Measurements from ENCODE around the gene SUMO4.
"Not testable (repeated sequence)": the region's sequence is repeated elsewhere in the genome, so short reads cannot be mapped to it uniquely, and the experiment has no call there.

The SUMO4 gene

DNA sequence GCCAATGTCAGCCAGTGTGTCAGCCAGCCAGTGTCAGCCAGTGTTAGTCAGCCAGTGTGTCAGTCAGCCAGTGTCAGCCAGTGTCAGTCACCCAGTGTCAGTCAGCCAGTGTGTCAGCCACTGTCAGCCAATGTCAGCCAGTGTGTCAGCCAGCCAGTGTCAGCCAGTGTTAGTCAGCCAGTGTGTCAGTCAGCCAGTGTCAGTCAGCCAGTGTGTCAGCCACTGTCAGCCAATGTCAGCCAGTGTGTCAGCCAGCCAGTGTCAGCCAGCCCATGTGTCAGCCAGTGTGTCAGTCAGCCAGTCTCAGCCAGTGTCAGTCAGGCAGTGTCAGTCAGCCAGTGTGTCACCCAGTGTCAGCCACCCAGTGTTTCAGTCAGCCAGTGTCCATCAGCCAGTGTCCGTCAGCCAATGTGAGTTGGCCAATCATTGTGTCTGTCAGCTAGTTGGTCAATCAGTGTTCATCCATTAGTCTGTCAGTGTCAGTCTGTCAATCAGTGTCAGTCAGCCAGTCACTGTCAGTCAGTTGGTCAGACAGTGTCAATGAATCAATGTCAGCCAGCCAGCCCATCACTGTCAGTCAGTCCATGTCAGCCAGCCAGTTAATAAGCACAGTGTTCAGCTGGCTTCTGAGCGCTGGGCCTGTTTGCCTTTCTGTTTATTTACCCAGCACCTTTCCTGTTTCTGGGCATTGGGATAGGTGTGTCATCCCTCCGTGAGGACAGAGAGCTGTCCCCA lies 44.5 kb downstream of the SUMO4 start:
- 100% methylated on average over 1 to 2 of the region's 3 CpGs for WGBS, 2 experiments (ENCODE audit: insufficient coverage in 2 of 2)
- not testable (repeated sequence) for H3K36me3 ChIP-seq (ENCODE audit: control insufficient read depth, insufficient read depth, low read length); H3K27ac ChIP-seq (ENCODE audit: low read depth, low read length, severe bottlenecking); H3K9me3 ChIP-seq (ENCODE audit: control insufficient read depth, low read length); H3K4me3 ChIP-seq (ENCODE audit: extremely low read depth, insufficient read depth, low read length, poor library complexity, severe bottlenecking)
- peaks cover 14% of the 10 kb centered on the region for H3K4me1 ChIP-seq (ENCODE audit: control insufficient read depth, insufficient read depth, low read length, poor library complexity, severe bottlenecking)

DNA sequence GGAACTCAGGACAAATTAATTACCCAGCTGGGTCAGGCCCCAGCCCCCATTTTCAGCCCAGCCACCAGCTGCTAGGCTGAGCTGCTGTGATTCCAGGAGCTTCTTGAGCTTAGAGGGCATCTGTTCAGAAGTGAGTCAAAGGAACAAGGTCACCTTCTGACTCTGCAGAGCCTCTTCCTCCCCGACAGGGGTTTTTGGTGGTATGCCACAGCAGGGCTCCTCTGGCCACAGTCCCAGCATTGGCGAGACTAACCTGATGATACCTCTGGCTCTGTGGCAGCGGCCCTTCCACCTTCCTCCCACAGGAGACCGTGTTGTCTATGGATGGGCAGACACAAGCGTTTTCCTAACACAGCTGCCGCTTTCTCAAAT lies 45.0 kb downstream of the SUMO4 start:
- H3K27ac ChIP-seq (ENCODE audit: low read depth, low read length, severe bottlenecking) = no peak overlapping the region
- no peaks in the 10 kb centered on the region for H3K9me3 ChIP-seq (ENCODE audit: control insufficient read depth, low read length)
- H3K36me3 ChIP-seq (ENCODE audit: control insufficient read depth, insufficient read depth, low read length) = no peaks in the 10 kb centered on the region
- peaks cover 11% of the 10 kb centered on the region for H3K4me1 ChIP-seq (ENCODE audit: control insufficient read depth, insufficient read depth, low read length, poor library complexity, severe bottlenecking)
- 95% methylated on average over 4 to 5 of the region's 6 CpGs for WGBS, 2 experiments (ENCODE audit: insufficient coverage in 2 of 2)
- no peak overlapping the region for H3K4me3 ChIP-seq (ENCODE audit: extremely low read depth, insufficient read depth, low read length, poor library complexity, severe bottlenecking)

DNA sequence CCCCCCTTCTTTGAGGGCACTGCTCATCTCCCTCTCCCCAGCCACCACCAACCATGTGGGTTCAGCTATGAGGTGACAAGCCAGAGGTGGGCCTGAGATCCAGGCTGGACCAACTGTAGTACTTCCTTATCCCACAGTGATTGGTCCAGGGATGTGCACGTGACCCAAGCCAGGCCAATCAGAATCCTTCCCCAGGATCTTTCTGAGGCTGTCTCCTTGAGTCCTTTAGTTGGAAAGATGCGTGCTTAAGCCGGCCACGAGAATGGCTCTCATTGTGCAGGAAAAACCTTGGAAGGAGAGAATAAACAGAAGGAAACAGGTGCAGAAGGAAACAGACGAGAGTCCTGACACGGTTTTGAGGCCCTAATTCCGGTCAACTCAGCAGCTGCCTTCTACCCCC lies 45.5 kb downstream of the SUMO4 start:
- Histone ChIP-seq H3K9me3 (ENCODE audit: control insufficient read depth, low read length) (no peaks in the 10 kb centered on the region), H3K4me3 (ENCODE audit: extremely low read depth, insufficient read depth, low read length, poor library complexity, severe bottlenecking) (no peak overlapping the region), H3K4me1 (ENCODE audit: control insufficient read depth, insufficient read depth, low read length, poor library complexity, severe bottlenecking) (peaks cover 11% of the 10 kb centered on the region), H3K27ac (ENCODE audit: low read depth, low read length, severe bottlenecking) (no peak overlapping the region), H3K36me3 (ENCODE audit: control insufficient read depth, insufficient read depth, low read length) (no peaks in the 10 kb centered on the region)
- WGBS, 2 experiments (ENCODE audit: insufficient coverage in 2 of 2) = 96 to 97% methylated on average over 6 to 7 of the region's 7 CpGs

DNA sequence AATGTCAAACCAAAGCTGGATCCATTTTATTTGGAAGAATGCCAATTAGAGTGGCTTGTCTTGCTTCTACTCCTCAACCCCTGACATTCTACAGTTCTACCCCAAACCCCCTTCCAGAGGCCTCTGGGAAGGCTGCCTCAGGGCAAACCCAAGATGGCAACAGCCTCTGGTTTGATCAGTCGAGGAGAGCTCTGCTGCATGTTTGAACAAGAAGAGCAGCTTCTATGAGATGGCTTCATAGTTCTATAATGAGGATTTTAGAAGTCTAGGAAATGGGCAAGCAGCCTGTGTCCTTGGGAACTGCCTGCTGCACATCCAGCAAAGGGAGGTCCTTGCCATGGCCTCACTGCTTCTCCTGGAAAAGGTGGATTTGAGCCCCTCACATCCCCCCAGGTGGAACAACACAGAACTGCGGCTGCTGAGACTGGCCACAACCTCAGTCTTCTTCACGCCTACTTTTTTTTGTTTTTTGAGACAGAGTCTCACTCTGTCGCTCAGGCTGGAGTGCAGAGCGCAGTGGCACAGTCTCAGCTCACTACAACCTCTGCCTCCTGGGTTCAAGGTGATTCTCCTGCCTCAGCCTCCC lies 46.8 kb downstream of the SUMO4 start:
- H3K36me3 ChIP-seq (ENCODE audit: control insufficient read depth, insufficient read depth, low read length) = no peaks in the 10 kb centered on the region
- WGBS, 2 experiments (ENCODE audit: insufficient coverage in 2 of 2) = 86 to 94% methylated on average over 5 of the region's 5 CpGs
- no peaks in the 10 kb centered on the region for H3K9me3 ChIP-seq (ENCODE audit: control insufficient read depth, low read length)
- peaks cover 4% of the 10 kb centered on the region for H3K4me1 ChIP-seq (ENCODE audit: control insufficient read depth, insufficient read depth, low read length, poor library complexity, severe bottlenecking)
- H3K4me3 ChIP-seq (ENCODE audit: extremely low read depth, insufficient read depth, low read length, poor library complexity, severe bottlenecking) = no peak overlapping the region
- H3K27ac ChIP-seq (ENCODE audit: low read depth, low read length, severe bottlenecking) = no peak overlapping the region

DNA sequence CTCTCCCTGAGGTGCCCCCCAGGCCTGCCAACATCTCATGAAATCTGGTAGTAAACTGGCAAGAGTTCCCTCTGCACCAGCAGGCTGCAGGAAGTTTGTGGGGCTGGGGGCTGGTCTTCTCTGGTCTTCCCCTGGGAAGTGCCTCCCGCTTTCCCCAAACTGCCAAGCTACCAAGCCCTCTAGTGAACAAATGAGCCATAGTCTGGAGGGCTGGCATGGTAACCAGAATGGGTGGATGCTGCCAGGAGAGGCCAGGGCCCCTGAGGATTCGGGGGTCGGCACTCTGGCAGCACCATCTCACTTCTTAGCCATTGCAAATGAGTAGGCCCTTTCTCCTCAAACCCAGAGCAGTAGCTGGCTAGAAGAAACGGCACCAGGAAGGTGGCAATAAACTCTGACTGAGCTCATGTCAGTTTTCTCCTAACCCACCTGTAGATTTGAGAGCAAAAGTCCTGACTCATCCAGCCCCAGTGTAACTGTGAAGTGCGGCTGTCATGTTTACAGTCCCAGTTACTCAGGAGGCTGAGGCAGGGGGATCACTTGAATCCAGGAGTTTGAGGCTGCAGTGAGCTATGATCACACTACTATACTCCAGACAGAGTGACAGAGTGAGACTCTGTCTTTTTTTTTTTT lies 48.9 kb downstream of the SUMO4 start:
- Histone ChIP-seq H3K4me3 (ENCODE audit: extremely low read depth, insufficient read depth, low read length, poor library complexity, severe bottlenecking) (no peak overlapping the region), H3K36me3 (ENCODE audit: control insufficient read depth, insufficient read depth, low read length) (no peaks in the 10 kb centered on the region), H3K9me3 (ENCODE audit: control insufficient read depth, low read length) (no peaks in the 10 kb centered on the region), H3K27ac (ENCODE audit: low read depth, low read length, severe bottlenecking) (no peak overlapping the region), H3K4me1 (ENCODE audit: control insufficient read depth, insufficient read depth, low read length, poor library complexity, severe bottlenecking) (no peaks in the 10 kb centered on the region)
- WGBS, 2 experiments (ENCODE audit: insufficient coverage in 2 of 2) = 83 to 92% methylated on average over 4 of the region's 5 CpGs

DNA sequence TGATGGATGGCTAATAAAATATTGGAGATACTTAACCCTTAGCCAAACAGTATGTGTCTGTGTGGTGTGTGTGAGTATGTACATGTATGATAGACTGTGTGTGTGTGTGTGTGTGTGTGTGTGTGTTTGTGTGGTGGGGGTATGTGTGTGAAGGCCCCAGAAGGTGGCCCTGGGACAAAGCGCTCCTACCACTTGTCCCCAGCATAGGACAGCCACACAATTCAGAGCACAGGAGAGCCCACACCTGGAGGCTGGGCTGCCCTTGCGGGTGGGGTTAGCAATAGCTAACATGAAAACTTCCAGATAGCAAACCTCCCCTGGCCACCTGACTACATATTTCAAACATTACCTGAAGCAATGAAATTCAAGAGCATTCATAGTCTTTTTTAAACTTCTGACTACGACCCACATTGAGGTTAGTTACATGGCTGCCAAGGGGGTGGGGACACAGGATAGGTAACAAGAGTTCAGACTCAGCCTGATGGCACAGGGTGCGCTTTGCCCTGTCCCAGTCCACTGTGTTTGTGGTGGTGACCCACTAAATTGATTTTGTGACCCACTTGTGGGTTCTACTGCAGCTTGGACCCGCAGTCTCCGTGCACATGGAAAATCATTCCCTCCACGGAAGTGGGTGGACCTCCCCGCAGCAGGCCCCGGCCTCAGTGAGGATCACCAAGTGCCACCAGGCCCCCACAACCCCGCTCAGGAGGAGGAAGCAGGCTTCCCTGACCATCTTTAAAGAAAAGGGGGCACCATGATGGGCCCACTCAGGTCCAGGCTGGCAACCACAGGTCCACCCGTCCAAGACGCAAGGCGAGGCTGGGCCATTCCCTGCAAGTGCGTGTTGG lies 50.0 kb downstream of the SUMO4 start:
- H3K4me3 ChIP-seq (ENCODE audit: extremely low read depth, insufficient read depth, low read length, poor library complexity, severe bottlenecking) = peak overlapping the region; percentile 31
- H3K27ac ChIP-seq (ENCODE audit: low read depth, low read length, severe bottlenecking) = no peak overlapping the region
- no peaks in the 10 kb centered on the region for H3K9me3 ChIP-seq (ENCODE audit: control insufficient read depth, low read length)
- 90 to 99% methylated on average over 8 to 14 of the region's 14 CpGs for WGBS, 2 experiments (ENCODE audit: insufficient coverage in 2 of 2)
- H3K4me1 ChIP-seq (ENCODE audit: control insufficient read depth, insufficient read depth, low read length, poor library complexity, severe bottlenecking) = no peaks in the 10 kb centered on the region
- H3K36me3 ChIP-seq (ENCODE audit: control insufficient read depth, insufficient read depth, low read length) = no peaks in the 10 kb centered on the region

Measured in mesodermal cell (in vitro differentiated cells).